OCI-LY3 (cell line): Measurements from ENCODE around the gene DCLK1.

Source experiments
- EZH2phosphoT487 ChIP-seq: fragments of 200-600 bp; shearing (Covaris generic); IDR thresholded peaks from 2 replicates; pipeline ENCODE4 v1.6.1; 2018; ENCODE audit warnings: antibody characterized with exemption, mixed run types, low read depth
- TF ChIP-seq, protein P1 (sequence below): fragments of 200-600, 300-600 bp; sonication (generic); IDR thresholded peaks from 2 replicates; pipeline ENCODE4 v1.5.1; 2014; ENCODE audit warnings: antibody characterized with exemption, low read length, low read depth

DNA sequence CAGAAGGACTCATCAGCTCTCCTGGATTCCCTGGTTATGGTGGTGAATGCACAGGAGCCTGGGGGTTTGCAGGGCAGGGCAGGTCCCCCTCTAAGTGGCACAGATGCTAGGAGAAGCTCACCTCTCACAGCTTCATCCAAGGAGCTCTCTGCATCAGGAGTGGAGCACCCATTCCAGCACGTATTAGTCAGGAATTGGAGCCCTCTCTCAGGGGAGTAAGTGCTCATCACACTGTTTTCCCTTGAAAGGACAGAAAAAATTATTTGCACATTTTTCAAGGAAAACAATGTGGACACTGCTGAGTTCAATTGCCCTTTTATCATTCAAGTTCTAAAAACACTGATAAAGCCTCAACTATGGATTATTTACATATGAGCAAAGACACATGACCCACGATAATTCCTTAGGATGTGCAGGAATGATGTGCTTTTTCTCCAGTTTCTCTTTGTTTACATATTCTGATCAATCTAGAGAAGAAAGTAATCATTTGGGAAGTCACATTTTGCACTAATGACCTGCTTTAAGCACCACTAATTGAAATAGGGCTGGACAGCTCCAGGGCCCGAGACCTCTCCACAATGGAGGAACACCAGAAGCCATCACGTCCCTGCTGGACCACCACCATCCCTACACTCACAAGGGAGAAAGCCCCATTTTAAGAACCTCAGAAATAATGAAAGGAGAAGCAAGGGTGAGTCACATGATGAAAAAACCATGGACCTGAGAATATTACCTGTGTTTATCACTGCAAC lies 42.6 kb upstream of the DCLK1 start:
- TF ChIP-seq, protein P1, sequence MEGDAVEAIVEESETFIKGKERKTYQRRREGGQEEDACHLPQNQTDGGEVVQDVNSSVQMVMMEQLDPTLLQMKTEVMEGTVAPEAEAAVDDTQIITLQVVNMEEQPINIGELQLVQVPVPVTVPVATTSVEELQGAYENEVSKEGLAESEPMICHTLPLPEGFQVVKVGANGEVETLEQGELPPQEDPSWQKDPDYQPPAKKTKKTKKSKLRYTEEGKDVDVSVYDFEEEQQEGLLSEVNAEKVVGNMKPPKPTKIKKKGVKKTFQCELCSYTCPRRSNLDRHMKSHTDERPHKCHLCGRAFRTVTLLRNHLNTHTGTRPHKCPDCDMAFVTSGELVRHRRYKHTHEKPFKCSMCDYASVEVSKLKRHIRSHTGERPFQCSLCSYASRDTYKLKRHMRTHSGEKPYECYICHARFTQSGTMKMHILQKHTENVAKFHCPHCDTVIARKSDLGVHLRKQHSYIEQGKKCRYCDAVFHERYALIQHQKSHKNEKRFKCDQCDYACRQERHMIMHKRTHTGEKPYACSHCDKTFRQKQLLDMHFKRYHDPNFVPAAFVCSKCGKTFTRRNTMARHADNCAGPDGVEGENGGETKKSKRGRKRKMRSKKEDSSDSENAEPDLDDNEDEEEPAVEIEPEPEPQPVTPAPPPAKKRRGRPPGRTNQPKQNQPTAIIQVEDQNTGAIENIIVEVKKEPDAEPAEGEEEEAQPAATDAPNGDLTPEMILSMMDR: no peak
- TF ChIP-seq EZH2phosphoT487: no peak
